ENCODE results near the gene SASS6.

DNA sequence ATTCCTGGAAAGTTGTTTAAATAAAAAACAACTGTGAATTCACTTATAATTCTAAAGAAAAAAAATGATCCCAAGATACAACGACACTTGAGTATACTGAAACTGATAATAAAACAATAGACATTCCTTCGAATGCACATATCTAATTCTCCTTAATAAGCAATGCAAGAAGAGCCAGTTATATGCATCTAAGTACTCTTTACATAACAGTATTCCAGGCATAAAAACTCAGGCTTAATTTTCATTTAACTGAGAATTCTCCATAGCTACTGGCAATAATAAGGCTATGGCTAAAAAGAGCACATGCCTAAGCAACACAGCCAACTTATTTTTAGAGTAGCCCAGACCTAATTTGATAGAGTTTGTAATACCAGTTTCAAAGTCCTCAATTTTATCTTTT is 31.2 kb downstream of the SASS6 start:
- TF ChIP-seq, protein P1, sequence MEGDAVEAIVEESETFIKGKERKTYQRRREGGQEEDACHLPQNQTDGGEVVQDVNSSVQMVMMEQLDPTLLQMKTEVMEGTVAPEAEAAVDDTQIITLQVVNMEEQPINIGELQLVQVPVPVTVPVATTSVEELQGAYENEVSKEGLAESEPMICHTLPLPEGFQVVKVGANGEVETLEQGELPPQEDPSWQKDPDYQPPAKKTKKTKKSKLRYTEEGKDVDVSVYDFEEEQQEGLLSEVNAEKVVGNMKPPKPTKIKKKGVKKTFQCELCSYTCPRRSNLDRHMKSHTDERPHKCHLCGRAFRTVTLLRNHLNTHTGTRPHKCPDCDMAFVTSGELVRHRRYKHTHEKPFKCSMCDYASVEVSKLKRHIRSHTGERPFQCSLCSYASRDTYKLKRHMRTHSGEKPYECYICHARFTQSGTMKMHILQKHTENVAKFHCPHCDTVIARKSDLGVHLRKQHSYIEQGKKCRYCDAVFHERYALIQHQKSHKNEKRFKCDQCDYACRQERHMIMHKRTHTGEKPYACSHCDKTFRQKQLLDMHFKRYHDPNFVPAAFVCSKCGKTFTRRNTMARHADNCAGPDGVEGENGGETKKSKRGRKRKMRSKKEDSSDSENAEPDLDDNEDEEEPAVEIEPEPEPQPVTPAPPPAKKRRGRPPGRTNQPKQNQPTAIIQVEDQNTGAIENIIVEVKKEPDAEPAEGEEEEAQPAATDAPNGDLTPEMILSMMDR (conservative IDR thresholded peaks at IDR 0.05; ENCODE audit: low read length) = no peak
- TF ChIP-seq EZH2phosphoT487 (IDR thresholded peaks at IDR 0.05; ENCODE audit: borderline replicate concordance, low read depth, low read length) = no peak
